Astrocyte (in vitro differentiated cells and primary cell): ENCODE results near the gene GNS.

Experiments
- CTCF ChIP-seq: IDR thresholded peaks from 2 replicates; pipeline ENCODE4 v1.5.1; 2011; ENCODE audit warnings: low read depth, mild to moderate bottlenecking, inconsistent platforms, low read length, moderate library complexity; ENCODE audit not compliant: insufficient read depth
- EZH2 ChIP-seq: IDR thresholded peaks from 2 replicates; pipeline ENCODE4 v1.6.1; 2012; ENCODE audit warnings: mild to moderate bottlenecking, low read length, inconsistent platforms; ENCODE audit not compliant: insufficient read depth

DNA sequence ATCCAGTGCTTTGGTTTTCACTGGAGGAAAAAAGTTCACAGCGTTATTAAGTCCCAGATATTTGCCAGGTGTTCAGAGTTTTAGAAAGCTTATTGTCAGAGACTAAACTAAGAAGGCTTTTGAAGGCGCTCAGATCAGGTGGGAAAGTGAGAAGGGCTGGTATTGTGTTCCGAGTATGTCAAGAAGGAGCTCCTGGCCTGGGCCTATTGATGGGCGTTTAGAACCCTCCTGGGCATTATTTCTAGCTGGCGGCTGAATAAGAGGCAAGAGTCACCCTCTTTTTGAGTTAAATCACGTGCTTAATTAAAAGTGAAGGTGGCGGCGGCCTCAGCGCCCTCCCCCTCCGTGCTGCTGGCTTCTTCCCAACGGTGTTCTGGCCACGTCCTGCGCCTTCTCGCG is 20.9 kb upstream of the GNS start:
- TF ChIP-seq CTCF (no peak), EZH2 (no peak)
